HG03558 (cell line): Measurements from ENCODE around the gene BNIP1.

Experiments used
- ATAC-seq: cut with Tn5 transposase; IDR thresholded peaks from one replicate; pipeline ENCODE4 v1.9.1; 2021; ENCODE audit warnings: moderate number of reproducible peaks; ENCODE audit not compliant: unreplicated experiment; ENCODE audit errors: extremely low read depth

Gene BNIP1

DNA sequence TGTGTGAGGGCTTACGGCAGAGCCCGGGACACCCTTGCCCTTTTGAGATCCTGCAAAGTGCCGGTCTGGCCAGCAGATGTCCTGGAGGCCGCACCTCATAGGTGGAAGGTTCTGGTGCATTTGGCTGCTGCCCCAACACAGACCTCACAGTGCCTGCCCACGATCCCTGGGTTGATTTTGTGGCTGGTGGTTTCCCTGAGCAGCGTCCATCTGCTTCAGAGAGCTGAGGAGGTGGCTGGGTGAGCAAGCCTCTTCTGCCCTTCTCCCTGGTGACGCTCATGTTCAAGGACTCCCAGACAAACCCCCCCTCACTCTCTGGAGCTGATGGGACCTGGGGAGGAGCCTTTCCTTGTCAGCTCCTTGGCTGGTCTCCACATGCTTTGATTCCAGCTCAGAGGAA, 18.9 kb downstream of the BNIP1 start:
- no peak for ATAC-seq

DNA sequence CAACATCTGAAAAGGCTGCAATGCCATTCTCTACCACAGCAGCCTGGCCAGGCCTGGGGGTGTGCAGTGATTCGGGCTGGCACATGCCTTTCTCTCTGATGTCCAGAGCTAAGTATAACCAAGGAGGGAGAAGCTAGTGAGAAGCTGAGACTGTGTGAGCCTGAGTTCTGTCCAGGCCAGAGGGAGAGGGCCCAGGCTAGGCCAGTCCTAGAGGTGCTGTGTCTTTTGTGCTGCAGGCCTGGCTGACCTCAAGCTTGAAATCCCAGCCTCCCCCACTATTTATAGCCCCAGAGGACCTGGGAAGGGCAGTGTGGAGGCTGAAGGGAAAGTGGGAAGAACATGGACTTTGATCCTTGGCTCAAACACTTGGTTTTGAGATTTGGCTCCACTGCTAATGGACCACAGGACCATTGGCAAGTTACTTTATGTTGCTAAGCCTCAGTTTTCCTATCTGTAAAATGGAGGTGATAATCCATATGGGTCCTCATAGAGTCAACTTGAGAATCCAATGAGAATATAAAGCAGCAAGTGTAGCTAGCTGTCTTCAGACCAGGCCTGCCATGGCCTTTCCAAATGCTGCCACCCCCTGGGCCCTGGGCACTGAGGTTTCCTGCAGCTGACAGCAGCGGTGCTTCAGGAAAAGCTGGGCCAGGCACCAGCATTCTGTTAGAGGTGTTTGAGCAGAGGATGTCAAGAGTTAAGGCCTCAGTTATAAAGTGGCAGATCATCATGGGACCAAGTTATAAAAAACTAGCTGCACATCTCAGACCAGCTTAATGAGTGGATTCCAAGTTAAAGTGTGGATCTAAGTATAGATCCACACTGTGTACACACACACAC, 21.1 kb downstream of the BNIP1 start:
- ATAC-seq, result no peak

DNA sequence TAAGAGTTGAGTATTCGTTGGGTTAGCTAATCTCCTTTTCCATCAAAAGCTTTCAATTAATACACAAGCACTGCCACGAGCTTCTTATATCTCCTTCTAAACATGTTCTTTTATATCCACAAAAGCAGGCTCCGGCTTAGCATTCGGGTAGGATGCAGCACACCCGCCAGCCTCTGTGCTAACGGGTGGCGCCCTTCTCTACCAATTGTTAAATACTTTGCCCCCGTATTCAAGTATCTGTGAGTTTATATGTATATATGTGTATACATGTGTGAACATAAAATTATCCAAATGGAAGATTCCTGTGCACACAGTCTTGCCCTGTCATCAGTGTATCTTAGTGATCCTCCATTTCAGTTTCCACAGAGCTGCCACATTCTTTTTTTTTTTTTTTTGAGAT, 27.8 kb downstream of the BNIP1 start:
- ATAC-seq, result no peak

DNA sequence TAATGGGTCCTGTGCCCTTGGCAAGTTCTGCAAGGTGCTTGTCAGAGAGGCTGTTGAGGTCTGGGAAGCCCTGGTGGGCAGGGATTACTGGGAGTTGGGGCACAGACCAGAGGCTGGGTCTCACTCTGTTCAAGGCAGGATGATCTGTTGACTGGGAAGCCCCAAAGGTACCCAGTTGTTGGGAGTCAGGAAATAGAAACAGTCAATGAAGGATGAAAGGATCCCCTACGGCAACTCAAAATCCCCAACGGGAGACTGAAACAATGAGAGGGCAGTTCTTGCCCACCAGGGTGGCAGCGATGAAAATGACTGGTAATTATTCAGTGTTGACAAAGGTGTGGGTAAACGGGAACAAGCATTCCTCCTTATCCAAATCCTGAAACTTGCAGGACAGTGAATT, 31.2 kb downstream of the BNIP1 start:
- ATAC-seq, result no peak

DNA sequence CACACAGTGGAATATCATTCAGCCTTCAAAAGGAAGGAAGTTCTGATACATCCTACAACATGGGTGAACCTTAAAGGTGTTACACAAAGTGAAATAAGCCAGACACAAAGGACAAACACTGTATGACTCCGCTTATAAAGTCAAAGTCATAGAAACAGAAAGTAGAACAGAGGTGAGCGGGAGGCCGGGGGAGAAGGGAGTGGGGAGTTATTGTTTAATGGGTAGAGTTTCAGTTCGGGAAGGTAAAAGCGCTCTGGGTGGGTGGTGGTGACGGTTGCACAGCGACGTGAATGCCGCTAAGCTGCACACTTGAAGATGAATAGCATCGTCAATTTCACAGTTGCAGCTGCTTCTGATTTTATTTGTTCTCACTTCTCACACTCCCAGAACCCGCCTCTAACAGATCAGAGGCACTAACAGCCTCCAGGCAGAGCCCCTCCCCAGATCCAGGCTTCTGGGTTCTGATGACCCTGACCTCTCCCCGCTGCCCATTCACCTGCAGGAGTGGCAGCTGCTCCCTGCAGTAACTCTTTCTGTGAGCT, 34.1 kb downstream of the BNIP1 start:
- ATAC-seq, result no peak

DNA sequence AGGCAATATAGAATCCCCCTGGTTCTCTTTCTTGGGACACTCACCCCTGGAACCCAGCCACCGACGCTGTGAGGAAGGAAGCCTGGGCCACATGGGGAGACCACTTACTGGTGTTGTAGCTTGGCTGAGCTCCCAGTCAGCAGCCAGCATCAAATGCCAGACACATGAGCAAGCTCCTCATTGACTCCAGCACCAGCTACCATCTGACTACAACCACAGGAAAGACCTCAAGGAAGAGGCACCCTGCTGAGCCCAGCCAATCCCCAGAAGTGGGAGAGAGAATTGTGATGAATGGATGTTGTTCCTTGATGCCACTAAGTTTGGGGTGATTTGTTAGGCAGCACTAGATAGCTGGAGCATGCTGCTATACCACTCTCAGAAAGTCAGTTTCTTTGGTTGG, 36.0 kb downstream of the BNIP1 start:
- ATAC-seq, result no peak

DNA sequence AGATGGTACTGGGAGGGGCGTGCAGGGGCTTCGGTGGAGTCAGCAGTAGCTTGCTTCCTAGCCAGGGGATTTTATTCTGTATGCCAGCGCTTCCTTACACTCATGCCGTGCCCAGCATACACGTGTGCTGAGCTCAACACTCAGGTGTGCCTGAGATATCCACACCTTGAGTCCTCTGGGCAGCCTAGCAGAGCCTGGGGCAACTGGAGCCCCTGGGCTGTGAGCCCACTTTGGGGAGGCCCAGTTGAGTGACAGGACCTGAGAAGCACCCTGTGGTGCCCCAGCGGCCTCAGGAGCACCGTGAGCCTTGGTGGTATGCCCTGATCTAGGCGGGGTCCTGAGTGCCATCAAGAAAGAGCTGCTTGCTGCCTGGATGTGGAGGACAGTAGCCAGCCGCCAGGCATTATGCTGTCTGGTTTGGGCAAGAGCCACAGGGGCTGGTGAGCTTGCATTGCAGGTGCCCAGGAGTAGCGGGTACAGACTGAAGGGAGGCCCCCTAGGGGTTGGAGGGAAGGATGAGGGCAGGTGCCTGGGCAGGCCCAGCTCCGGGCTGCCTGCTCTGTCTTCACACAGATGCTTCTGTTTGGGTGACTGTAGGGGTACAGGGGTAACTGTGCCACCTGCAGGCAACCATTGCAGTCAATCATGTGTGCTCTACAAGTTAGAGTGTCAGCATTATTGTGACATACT, 42.9 kb downstream of the BNIP1 start:
- no peak for ATAC-seq

DNA sequence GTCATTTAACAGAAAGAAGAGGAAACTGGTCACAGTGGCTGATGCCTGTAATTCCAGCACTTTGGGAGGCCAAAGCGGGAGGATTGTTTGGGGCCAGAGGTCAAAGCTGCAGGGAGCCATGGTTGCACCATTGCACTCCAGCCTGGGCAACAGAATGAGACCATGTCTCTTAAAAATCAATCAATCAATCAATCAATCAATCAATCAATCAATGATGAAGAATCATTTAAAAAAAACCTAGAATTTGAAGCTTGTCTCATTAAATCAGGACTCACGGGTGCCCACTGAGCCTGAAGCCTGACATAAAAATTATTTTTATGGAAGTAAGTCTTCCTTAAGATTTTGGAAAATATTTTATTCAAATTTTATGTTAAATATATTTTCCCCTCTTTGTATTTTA, 43.9 kb downstream of the BNIP1 start:
- no peak for ATAC-seq

DNA sequence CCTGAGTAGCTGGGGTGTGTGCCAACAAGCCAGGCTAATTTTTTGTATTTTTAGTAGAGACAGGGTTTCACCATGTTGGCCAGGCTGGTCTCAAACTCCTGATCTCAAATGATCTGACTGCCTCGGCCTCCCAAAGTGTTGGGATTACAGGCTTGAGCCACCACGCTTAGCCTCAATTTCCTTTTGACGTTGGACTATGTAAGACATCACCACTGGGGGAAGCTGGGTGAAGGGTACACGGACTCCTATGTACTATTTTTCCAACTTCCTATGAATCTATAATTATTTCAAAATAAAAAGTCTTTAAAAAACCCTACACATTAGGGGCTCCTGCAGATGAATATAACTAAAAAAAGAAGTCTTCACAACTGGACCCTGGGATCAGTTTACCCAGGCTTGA, 46.7 kb downstream of the BNIP1 start:
- no peak for ATAC-seq

DNA sequence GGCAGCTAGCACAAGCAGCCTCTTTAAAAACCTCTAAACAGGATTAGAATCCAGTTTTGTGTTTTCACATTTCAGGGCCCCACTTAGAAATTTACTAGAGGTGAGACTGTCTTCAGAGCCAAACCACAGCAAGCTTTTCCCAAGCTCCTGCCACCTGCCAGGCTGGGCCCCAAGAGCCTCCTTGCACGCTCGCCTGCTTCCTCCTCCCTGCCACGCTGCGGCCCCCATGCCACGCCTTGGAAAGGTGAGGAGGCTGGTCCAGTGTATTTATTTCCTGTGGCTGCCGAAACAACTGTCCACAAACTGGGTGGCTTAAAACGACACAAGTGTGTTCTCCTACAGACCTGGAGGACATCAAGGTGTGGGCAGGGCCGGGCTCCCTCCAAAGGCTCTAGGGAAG, 47.2 kb downstream of the BNIP1 start:
- no peak for ATAC-seq

DNA sequence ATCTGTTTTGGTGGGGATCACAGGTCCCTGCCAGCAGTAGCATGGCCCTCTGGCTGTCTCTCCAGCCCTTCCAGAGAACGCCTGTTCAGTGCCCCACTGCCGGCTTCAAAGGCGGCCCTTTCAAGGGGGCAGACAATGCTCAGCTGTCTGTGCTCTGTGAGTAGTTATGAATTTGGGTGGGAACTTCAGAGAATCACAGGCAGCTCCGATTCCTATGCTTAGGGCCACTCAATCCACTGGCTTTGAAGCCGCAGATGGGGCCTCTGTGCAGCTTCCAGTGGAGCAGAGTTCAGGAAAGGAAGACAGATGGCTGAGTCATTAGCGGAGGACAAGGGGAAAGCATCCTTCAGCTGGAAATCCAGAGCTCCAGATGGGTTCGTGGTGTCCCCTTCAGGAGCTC, 48.2 kb downstream of the BNIP1 start:
- ATAC-seq, result no peak

DNA sequence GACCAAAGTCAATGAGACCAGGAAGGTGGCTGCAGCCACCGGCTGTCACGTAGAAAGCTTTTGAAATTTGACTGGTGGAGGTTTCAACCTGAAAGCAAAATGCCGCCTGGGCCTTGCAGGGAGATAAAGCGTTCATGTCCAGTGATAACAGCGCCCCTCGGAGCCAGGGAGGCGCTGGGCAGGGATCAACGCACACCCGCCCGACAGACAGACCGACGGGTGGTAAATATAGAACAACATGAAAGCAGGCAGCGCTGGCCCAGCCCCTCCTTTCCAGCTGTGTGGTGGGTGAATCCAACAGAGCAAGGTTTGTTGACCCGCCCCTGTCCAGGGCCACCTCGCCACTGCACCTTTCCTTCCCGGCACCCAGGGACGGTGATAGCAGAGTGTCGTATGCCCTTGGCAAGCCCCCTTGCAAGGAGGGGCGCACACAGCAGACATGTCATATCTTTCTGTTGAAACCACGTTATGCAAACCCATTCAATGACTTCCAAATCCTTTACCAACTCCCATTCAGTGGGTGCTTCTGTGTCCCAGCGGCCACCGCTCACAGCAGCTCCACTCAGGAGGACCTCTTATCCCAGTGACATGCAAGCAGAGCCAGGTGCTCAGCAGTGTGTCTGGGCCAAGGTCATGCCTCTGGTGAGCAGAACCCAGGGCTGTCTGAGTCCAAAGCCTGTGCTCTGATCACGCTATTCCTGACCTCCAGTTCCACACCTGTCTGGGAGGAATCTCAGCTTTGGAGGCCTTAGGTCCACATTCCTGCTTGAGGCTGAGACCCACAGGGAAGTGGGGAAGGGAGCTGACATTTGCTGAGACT, 52.0 kb downstream of the BNIP1 start:
- ATAC-seq, result no peak

DNA sequence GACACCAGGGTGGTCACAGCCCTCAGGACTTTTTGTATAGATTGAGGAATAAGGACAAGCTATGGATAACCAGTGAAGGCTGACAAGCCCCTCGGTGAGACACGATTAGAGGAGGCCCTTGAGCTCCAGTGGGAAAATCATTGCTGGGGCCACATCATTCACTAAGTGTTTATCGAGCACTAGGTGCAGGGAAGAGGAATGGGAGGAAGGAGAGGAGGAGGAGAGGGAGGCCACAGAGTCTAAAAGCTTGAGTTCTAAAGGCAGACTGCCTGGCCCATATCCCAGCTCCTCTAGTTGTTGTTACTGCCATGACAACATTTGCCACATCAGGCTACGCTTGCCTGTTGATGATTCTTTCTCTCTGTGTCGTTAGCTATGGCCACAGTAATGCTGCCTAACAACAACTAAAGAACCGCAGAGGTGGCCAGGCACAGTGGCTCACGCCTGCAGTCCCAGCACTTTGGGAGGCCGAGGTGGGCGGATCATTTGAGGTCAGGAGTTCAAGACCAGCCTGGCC, 53.1 kb downstream of the BNIP1 start:
- ATAC-seq, result no peak

DNA sequence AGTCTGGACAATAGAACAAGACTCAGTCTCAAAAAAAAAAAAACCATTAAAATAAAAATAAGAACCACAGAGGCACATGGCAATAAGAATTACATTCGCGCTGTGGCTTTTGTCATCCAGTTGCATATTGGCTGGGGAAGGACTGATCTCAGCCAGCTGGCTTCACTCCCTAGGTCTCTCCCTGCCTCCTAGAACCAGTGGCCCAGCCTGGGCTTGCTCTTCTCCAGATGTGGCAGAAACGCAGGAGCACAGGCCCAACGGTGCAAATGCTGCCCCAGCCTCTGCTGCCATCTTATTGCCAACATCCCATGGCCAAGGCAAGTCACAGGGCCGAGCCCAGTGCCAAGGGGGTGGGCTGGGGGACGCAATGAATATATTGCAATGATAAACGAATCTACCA, 53.7 kb downstream of the BNIP1 start:
- ATAC-seq, result no peak

DNA sequence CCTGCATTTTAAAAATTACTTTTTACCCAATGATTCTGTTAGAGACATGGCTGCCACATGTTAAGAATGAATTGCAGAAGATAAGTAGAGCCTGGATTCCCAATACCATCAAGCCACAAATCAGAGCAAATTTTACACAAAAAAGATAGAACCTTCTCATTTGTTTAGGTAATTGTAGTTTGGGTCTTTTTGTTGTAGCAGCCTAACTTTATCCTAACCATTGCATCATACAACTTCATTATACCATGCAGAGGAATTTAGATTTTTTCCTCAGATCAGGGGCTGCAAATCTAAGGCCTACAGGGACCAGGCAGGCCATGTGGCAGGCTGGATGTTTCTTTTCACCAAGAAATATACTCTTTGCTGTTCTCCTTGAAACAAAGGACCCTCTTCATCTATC, 56.0 kb downstream of the BNIP1 start:
- no peak for ATAC-seq

DNA sequence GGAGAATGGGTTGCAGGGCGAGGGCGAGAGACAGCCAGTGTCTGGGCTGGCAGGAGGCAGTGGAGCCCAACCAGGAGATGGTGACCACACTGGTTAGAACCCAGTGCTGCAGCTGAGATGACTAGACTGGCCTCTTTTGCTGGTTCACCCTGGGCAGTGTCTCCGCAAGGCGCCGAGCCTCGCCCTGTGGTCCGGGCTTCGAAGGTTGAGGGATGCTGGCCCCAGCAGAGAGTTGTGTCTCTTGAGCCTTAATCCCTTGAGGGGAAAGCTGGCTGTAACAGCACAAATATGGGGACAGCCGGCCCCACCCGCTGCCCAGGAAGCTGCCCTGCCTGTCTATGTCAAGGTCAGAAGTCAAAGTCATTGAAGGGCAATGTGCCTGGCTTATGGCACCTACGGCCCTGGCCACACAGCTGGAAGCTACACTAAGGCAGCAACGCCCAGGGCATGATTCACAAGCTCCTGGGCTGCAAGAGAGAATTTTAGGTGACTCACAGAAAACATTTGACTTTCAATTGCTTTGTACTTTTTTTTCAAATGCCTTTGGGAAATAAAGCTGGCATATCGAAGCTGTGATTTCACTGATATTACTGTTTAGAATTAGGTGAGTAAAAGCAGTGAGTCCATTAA, 57.4 kb downstream of the BNIP1 start:
- no peak for ATAC-seq

DNA sequence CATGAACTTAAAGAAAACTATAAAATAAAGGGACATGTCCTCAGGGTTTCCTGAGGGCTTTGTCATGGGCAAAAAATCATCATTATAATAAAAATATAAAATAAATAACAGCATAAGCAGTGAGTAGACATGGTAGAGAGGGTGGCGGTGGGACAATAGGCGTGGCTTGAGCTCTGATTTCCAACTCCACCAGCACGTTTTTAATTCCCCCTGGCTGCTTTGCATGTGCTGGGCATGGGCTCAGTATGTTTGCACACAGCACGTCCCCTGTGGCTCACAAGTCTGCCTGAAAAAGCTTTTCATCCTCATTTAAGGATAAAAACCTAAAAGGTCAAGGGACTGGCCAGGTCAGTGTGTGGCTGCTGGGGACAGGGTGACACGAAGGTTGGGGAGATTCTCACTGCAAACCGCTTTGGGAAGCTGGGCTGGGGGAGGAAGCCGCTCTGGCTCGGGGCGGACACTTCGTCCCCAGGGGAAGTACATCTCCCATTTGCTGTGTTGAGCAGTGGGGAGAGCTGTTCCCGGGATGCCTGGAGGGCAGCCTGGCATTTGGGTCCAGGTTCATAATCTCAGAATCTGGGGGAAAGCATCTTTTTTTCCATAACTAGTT, 58.0 kb downstream of the BNIP1 start:
- ATAC-seq, result no peak

DNA sequence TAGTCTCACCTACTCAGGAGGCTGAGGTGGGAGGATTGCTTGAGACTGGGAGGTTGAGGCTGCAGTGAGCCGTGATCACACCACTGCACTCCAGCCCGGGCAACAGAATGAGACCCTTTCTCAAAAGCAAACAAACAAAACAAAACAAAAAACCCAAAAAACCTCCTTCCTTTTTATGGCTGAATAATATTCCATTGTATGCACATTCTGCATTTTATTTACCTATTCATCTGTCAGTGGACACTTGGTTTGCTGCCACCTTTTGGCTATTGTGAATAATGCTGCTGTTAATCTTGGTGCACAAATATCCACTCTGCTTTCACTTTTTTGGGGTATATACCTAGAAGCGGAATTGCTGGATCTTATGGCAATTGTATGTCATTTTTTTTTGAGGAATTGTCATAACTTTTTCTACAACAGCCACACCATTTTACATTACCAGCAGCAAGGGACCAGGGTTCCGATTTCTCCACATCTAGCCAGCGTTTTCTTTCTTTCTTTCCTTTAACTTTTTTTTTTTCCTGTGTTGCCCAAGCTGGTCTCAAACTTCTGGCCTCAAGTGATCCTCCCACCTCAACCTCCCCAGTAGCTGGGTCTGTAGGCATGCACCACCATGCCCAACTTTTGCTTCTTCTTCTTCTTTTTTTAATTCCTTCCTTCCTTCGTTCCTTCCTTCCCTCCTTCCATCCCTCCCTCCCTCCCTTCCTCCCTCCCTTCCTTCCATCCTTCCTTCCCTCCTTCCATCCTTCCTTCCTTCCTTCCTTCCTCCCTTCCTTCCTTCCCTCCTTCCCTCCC, 60.1 kb downstream of the BNIP1 start:
- no peak for ATAC-seq

DNA sequence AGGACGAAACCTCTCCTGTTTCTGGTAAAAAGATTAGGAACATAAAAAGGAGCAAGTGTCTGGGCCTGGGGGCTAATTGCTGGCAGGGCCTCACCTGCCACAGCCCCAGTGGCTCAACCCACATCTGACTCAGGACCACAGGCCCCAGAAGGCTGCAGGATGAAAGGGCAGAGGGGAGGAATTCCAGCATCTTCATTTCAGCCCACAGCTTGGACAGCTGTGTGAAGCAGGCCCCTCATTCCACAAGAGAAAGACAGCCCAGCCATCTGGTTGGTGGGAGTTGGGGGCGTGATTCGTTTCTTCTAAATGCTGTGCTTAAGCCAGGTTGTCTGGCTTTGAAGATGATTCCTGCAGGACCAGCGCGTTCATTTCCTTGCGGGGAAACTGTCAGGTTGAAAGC, 61.6 kb downstream of the BNIP1 start:
- no peak for ATAC-seq
